Muscle of leg (tissue), 11 donors: ENCODE data around the gene SLC38A11. TPM values are rescaled to one million over a fixed set of nuclear protein-coding genes. Genes with fewer than 3 reads are reported as not detected.

Source experiments
- DNase-seq: peaks from one replicate; pipeline ENCODE4 v3.0.0; 2013
- H3K27ac ChIP-seq: one replicate; pipeline ENCODE4 v1.5.1; 2013; ENCODE audit warnings: mild to moderate bottlenecking, low read length, control low read depth
- H3K27me3 ChIP-seq: one replicate; pipeline ENCODE4 v1.6.1; 2013; ENCODE audit warnings: low read length; ENCODE audit not compliant: control insufficient read depth, insufficient read depth
- H3K36me3 ChIP-seq: one replicate; pipeline ENCODE4 v1.6.1; 2013; ENCODE audit warnings: low read length; ENCODE audit not compliant: control insufficient read depth, insufficient read depth
- H3K4me1 ChIP-seq: one replicate; pipeline ENCODE4 v1.6.1; 2013; ENCODE audit warnings: low read length; ENCODE audit not compliant: control insufficient read depth, insufficient read depth
- H3K4me3 ChIP-seq: one replicate; pipeline ENCODE4 v1.5.1; 2013; ENCODE audit warnings: low read length, control low read depth
- H3K9me3 ChIP-seq: replicated peaks from 2 replicates; pipeline ENCODE4 v1.6.1; 2013; ENCODE audit warnings: low read depth, low read length; ENCODE audit not compliant: control insufficient read depth
- WGBS: methylation state at CpG from one replicate; pipeline ENCODE4 v1.1.5; 2013; ENCODE audit warnings: missing lambda C conversion rate; ENCODE audit not compliant: insufficient coverage; 5-methylcytosine and 5-hydroxymethylcytosine counted together
- polyA plus RNA-seq, 8 donors: library from polyadenylated mRNA; unstranded; fragments of 120-200 nt; gene quantifications; one replicate each; pipeline versions ENCODE4 v1.2.1 to v1.2.3, GENCODE V29; 2013; ENCODE audit warnings: inconsistent platforms in 1 of 8, low replicate concordance in 1 of 8; ENCODE audit not compliant: insufficient read length in 8 of 8, insufficient read depth in 1 of 8
- total RNA-seq: library from RNA; stranded (reverse); fragments of 120-200 nt; gene quantifications from one replicate; pipeline ENCODE4 v1.2.4, GENCODE V29; 2013

SLC38A11 gene
- total and polyA plus RNA-seq, 9 donors: 0.28 to 0.97 (median 0.34) TPM

DNA sequence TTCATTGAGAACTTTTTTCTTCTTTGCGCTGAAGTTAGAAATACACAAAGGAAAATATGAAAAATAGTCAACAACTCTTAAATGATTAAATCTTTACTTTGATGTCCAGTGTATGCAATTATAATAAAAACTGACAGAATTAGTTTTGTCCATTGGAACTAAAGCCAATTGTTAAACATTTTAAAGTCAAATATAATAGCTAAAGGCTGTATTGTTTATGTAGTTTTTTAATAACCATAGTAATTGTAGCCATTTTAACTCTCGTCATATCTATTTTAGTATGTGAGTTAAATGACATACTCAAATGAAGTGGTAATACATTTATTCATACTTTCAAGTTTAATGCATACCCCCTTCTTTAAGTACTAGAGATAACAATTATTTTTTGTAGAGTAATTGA lies 109.0 kb downstream of the SLC38A11 start:
- H3K4me3 ChIP-seq: no peak overlapping the region
- no peaks in the 10 kb centered on the region for H3K9me3 ChIP-seq
- H3K27ac ChIP-seq: no peak overlapping the region
- no CpG with 5 or more reads among the region's 2 CpGs for WGBS
- H3K36me3 ChIP-seq: no peaks in the 10 kb centered on the region
- no peak for DNase-seq
- no peaks in the 10 kb centered on the region for H3K27me3 ChIP-seq
- peaks cover 3% of the 10 kb centered on the region for H3K4me1 ChIP-seq

Other genes starting within 250 kb of the SLC38A11 start
- 7.0 TPM for gene COBLL1, start 113.7 kb downstream of the SLC38A11 start, total RNA-seq
- 10 to 100 TPM in 2 of 8 donors, 1 to 10 TPM in 6; 5.6 to 11.0 (median 7.4) TPM for gene COBLL1, start 113.7 kb downstream of the SLC38A11 start, polyA plus RNA-seq
- 0.35 TPM for gene SCN3A, start 248.5 kb upstream of the SLC38A11 start, total RNA-seq
- under 1 TPM; 0.26 to 0.87 (median 0.48) TPM for gene SCN3A, start 248.5 kb upstream of the SLC38A11 start, polyA plus RNA-seq